Endodermal cell (in vitro differentiated cells): ENCODE measurements around the gene PHIP. TPM values are rescaled to one million over a fixed set of nuclear protein-coding genes. Genes with fewer than 3 reads are reported as not detected.

ENCODE experiments used
- DNase-seq: peaks from one replicate; pipeline ENCODE4 v3.0.0-alpha.2; 2017
- H3K27ac ChIP-seq: 2 replicates; pipeline ENCODE4 v1.5.1; 2013; ENCODE audit warnings: mild to moderate bottlenecking, low read depth, low read length, moderate library complexity
- H3K27me3 ChIP-seq: 2 replicates; pipeline ENCODE4 v1.6.1; 2013; ENCODE audit warnings: mild to moderate bottlenecking, low read length, moderate library complexity; ENCODE audit not compliant: insufficient read depth, control insufficient read depth, poor library complexity, severe bottlenecking
- H3K36me3 ChIP-seq: 2 replicates; pipeline ENCODE4 v1.7.0; 2013; ENCODE audit warnings: mild to moderate bottlenecking, low read length, moderate library complexity; ENCODE audit not compliant: control insufficient read depth, insufficient read depth
- H3K4me1 ChIP-seq: one replicate; pipeline ENCODE4 v1.7.0; 2013; ENCODE audit warnings: low read length; ENCODE audit not compliant: control insufficient read depth, insufficient read depth
- H3K4me3 ChIP-seq: 2 replicates; pipeline ENCODE4 v1.5.1; 2013; ENCODE audit warnings: mild to moderate bottlenecking, low read length, moderate library complexity
- H3K9ac ChIP-seq: 2 replicates; pipeline ENCODE4 v1.6.1; 2013; ENCODE audit warnings: mild to moderate bottlenecking, low read length, moderate library complexity; ENCODE audit not compliant: poor library complexity, severe bottlenecking; ENCODE audit errors: extremely low read depth
- H3K9me3 ChIP-seq: 2 replicates; pipeline ENCODE4 v1.6.1; 2013; ENCODE audit warnings: mild to moderate bottlenecking, low read length, moderate library complexity; ENCODE audit not compliant: control insufficient read depth
- H3K27ac Mint-ChIP-seq: 2 replicates; pipeline ENCODE4 v1.8.0; 2020; ENCODE audit warnings: mixed read lengths
- H3K27me3 Mint-ChIP-seq: 2 replicates; pipeline ENCODE4 v1.8.0; 2021; ENCODE audit warnings: mild to moderate bottlenecking, mixed read lengths; ENCODE audit not compliant: insufficient read depth
- H3K36me3 Mint-ChIP-seq: 2 replicates; pipeline ENCODE4 v1.8.0; 2020; ENCODE audit warnings: low read depth, mixed read lengths
- H3K4me1 Mint-ChIP-seq: 2 replicates; pipeline ENCODE4 v1.8.0; 2020; ENCODE audit warnings: mixed read lengths
- H3K4me3 Mint-ChIP-seq: 2 replicates; pipeline ENCODE4 v1.8.0; 2020; ENCODE audit warnings: mild to moderate bottlenecking, moderate library complexity, mixed read lengths
- H3K9me3 Mint-ChIP-seq: 2 replicates; pipeline ENCODE4 v1.8.0; 2020; ENCODE audit warnings: mild to moderate bottlenecking, mixed read lengths
- CTCF ChIP-seq: fragments of 200-600 bp; sonication (generic); conservative IDR thresholded peaks from 2 replicates; pipeline ENCODE4 v1.5.0; 2021; ENCODE audit warnings: antibody characterized with exemption, mild to moderate bottlenecking
- WGBS, 2 experiments: methylation state at CpG; one replicate each; pipeline versions ENCODE4 v1.1.5 to v1.1.7; 2013; ENCODE audit warnings: missing lambda C conversion rate in 2 of 2, mixed read lengths in 1 of 2; ENCODE audit not compliant: insufficient coverage in 1 of 2, insufficient read length in 1 of 2; 5-methylcytosine and 5-hydroxymethylcytosine counted together
- total RNA-seq, 2 donors: library from RNA; stranded (reverse); fragmentation: NEBNext Ultra II Directional in 1 of 2; extraction: Animal tissue kit (Norgen Biotek cat#: 25700) in 1 of 2; gene quantifications; 2 replicates in 1 of 2; 3 replicates in 1 of 2; pipeline ENCODE4 v1.2.1, GENCODE V29; 2021

The PHIP gene
- total RNA-seq, 2 donors from 2014 or later = 49.8 to 59.7 TPM

- Histone ChIP-seq H3K4me1 (no peaks in the 10 kb centered on the region), H3K36me3 (no peaks in the 10 kb centered on the region), H3K9ac (no peak overlapping the region), H3K27me3 (no peaks in the 10 kb centered on the region), H3K4me3 (no peak overlapping the region), H3K27ac (no peak overlapping the region), H3K9me3 (peaks cover 11% of the 10 kb centered on the region)
- Mint-ChIP-seq H3K9me3 (peaks cover 49% of the 10 kb centered on the region), H3K36me3 (no peaks in the 10 kb centered on the region), H3K4me3 (no peak overlapping the region), H3K27ac (no peak overlapping the region), H3K4me1 (no peaks in the 10 kb centered on the region), H3K27me3 (no peaks in the 10 kb centered on the region)
- 84% methylated on average over 1 of the region's 1 CpG; no CpG with 5 or more reads in 1 of the 2 experiments for WGBS, 2 experiments
- DNase-seq = no peak
- no peak for TF ChIP-seq CTCF
These were observed 160.3 kb downstream of the PHIP start for GRCh38 chr6:78917788-78918187.

- Histone ChIP-seq H3K36me3 (no peaks in the 10 kb centered on the region), H3K4me3 (no peak overlapping the region)
- no peaks in the 10 kb centered on the region for H3K36me3 Mint-ChIP-seq
These were observed 161.6 kb downstream of the PHIP start for GRCh38 chr6:78916411-78916810.

GRCh38 chr6:78911218-78911940, 166.7 kb downstream of the PHIP start:
- H3K4me1 ChIP-seq = no peaks in the 10 kb centered on the region
- Mint-ChIP-seq H3K9me3 (peaks cover under 1% of the 10 kb centered on the region), H3K36me3 (no peaks in the 10 kb centered on the region), H3K4me1 (peaks cover 4% of the 10 kb centered on the region), H3K27me3 (peaks cover 26% of the 10 kb centered on the region), H3K4me3 (peak overlapping the region; percentile 54), H3K27ac (no peak overlapping the region)
- peaks cover 24% of the 10 kb centered on the region for H3K27me3 ChIP-seq
- H3K4me3 ChIP-seq = peak overlapping the region; percentile 84
- H3K9ac ChIP-seq = no peak overlapping the region
- 82 to 83% methylated on average over 8 to 9 of the region's 9 CpGs for WGBS, 2 experiments
- TF ChIP-seq CTCF = no peak
- no peak overlapping the region for H3K27ac ChIP-seq
- no peak for DNase-seq
- no peaks in the 10 kb centered on the region for H3K36me3 ChIP-seq
- H3K9me3 ChIP-seq = no peaks in the 10 kb centered on the region

More at GRCh38 chr6:78916411-78916810, 161.6 kb downstream of the PHIP start:
- no peak overlapping the region for H3K27ac ChIP-seq
- H3K27me3 Mint-ChIP-seq = peaks cover 9% of the 10 kb centered on the region
- no peaks in the 10 kb centered on the region for H3K4me1 ChIP-seq
- WGBS, 2 experiments = 92 to 100% methylated on average over 1 to 3 of the region's 3 CpGs
- no peak overlapping the region for H3K4me3 Mint-ChIP-seq
- peaks cover 37% of the 10 kb centered on the region for H3K9me3 Mint-ChIP-seq
- H3K9me3 ChIP-seq = peaks cover 11% of the 10 kb centered on the region
- DNase-seq = no peak
- no peaks in the 10 kb centered on the region for H3K4me1 Mint-ChIP-seq
- H3K27me3 ChIP-seq = peaks cover 7% of the 10 kb centered on the region
- H3K9ac ChIP-seq = no peak overlapping the region
- no peak for TF ChIP-seq CTCF
- no peak overlapping the region for H3K27ac Mint-ChIP-seq
